Occipital lobe (tissue), 2 donors: ENCODE data around the gene RIMBP3C. TPM values are rescaled to one million over a fixed set of nuclear protein-coding genes. Genes with fewer than 3 reads are reported as not detected.
"Not testable (repeated sequence)": the region's sequence is repeated elsewhere in the genome, so short reads cannot be mapped to it uniquely, and the experiment has no call there.

ENCODE experiments used
- DNase-seq: peaks from one replicate; lab custom pipeline; 2025; lab: John Stamatoyannopoulos, UW
- total RNA-seq: library from RNA; depleted of rRNA; stranded (reverse); fragments of >200 nt; gene quantifications from one replicate; pipeline ENCODE4 v1.2.3, GENCODE V29; 2014

RIMBP3C gene
- total RNA-seq, result 1.6 TPM

DNA sequence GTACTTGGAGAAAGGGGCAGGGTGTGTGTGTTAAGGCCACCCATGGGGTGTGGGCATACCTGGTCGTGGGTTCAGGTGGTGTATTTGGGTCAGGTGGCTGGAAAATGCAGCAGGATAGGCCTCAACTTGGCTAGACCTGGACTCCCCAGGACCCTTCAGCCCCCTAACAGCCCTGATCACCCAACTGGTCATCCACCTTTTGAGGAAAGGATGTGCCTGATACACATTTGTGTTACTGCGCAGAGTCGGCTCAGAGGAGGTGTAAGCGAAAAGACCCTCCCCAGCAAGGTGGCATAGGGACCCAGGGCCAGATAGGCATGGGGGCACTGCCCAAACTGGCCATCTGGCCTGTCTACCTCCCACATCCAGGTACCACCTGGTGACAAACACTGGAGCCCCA is at the start of gene RIMBP3C:
RIMBP3C (minus strand) TSS at position 101 of the 400 bp plus-strand sequence. CDS start 485 bp downstream, outside the sequence.
- not testable (repeated sequence) for DNase-seq

DNA sequence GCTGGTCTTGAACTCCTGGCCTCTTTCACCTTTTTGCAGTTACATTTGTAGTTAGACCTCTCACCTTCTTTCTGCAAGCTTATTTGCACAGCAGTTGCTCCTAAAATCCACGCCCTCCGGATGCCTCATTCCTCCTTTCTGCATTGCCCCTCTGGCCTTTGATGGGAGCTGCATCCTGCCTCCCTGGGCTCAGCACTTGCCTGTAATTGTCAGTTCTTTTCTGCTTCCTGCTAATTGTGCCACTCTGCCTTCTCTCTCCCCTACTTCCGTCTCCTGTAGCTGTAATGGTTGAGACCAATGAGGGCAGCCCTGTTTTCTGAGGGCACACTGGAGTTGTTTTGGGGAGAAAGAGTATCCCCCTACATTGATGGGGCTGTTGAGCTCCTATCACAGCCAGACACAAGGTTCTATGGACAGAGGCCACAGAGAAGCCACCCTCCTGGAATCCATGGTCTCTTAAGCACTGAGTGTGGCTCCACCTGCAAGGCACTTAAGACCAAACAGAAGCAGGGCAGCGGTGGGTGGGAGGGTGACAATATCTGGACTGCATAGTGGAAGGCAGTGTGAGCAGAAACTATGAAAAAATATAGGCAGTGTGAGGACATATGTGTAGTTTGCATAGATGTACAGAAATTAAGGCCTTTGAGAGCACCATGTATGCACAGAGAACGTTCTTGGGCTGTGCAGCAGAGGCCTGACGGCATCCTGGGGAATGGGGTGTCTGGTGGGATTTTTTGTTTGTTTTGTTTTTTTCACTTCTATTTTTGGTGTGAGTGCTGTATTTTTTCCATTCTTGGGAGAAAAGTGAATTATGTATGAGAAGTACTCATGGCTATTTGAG is 48.0 kb upstream of the RIMBP3C start:
- no peak for DNase-seq

GRCh38 chr22:21598302-21598701 is 47.0 kb upstream of the RIMBP3C start:
- no peak for DNase-seq

- not testable (repeated sequence) for DNase-seq
Observed at GRCh38 chr22:21596356-21597135, 45.3 kb upstream of the RIMBP3C start.

DNA sequence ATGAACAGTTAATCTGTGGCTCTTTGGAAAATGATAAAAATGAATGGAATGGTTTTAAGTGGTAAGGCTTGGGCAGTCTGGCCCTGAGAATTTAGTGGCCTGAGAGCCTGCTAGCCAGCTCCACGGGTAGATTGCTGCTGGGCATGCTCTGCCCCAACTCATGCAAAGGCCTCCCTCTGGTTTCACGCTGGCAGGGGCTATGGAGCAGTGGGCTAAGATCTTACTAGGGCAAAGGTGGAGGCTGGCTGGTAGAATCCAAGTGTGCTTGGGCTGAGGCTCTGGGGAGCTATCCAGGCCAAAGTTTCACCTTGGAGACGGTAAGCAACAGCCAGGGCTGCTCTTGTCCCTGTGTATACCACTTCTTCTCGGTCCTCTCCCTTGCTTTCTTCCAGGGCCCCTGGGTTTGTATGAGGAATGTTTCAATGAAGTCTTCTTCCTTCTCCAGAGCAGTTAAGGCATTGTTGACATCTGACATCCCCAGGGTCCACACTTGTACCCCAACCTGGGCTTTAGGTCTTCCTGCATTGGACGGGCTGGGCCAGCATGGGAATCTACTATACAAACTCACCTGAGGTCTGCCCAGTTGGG is 43.7 kb upstream of the RIMBP3C start:
- DNase-seq, result no peak

DNA sequence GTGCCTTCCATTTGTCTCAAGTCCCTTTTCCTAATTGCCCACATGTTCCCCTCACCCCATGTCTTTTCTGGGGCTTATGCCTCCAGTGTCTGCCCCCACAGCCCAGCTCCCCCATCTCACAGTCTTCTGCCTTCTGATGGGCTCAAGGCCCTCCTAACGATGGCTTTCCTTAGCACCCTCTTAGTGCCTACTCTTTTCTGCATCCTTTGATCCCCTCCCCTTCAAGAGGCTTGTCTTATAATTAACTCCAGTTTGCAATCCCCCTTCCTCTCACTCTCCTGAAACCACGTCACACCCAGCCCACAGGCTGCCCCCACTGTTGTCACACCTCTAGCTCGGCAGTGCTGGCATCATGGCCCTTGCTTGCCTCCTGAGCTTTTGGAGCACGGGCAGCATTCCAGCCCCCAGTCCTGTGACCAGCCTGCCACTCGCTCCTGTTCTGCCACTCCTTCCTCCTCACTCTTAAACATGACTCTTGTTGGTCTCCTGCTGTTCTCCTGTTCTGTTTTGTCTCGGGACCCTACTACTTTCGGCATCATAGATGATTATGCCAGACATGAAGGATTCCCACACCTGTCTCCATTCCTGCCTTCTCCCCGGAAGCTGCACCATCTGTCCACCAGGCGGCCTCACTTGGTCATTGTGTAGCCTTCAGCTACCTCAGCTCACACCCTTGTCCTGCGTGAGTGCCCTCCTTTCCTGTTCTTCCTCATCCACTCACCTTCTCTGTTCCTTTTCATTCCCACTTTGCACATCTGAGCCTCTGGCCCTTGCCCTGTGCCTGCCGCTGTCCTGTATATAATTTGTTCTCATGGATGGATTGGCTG is 42.4 kb upstream of the RIMBP3C start:
- no peak for DNase-seq

DNA sequence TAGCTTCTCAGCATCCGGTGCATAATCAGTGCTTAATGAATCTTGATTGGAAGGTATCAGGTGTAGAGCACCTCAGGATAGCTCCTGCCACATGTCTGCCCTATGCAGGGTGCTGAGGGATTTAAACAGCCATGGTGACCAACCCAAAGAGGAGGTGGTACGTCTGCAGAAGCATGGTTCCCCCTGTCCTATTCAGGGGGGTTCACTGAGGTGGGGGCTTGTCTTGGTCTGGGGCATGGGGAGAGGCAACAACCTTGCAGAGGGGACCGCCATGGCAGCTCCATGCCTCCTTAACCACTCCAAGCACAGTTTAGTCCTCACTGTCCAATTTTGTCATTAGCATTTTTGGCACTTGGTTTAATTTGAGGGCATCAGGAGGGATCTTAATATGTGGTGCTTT is 41.2 kb upstream of the RIMBP3C start:
- no peak for DNase-seq

GRCh38 chr22:21591695-21592094 is 40.4 kb upstream of the RIMBP3C start:
- no peak for DNase-seq

GRCh38 chr22:21590809-21591641 is 39.8 kb upstream of the RIMBP3C start:
- peak; percentile 60 for DNase-seq

GRCh38 chr22:21589396-21589795 is 38.1 kb upstream of the RIMBP3C start:
- no peak for DNase-seq

DNA sequence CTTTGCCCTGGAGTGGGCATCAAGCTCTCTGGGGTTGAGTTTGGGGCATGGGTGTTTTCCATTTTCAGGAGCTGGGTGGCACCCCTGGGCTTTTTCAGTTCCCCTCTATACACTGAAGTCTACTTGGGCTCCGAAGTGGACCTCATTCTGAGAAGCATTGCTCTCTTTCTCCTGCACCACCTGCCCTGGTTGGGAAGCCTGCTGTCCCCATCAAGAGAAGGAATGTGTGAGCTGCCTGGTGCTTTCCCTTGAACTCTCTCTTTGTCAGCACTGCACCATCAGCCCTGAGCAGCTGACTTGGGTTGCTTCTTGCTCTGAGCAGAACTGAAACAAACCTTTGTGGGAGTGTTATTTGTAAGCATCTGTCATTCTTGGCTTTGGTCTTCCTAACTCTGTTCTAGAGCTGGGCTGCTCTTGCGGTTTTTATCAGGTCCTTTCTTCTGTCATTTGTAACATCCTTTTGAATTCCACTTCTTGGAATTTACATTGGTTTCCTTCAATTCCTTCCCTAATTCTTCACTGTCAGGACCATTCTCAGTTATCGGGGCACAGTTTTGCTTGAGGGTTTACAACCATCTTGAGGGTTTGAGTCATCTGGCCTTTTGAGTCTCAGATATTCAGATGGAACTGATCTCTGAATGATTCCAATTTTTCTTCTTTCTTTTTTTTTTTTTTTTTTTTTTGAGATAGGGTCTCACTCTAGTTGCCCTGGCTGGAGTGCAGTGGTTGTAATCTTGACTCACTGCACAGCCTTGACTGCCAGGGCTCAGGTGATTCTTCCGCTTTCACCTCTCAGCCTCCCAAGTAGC is 36.7 kb upstream of the RIMBP3C start:
- peak; percentile 27 for DNase-seq

DNA sequence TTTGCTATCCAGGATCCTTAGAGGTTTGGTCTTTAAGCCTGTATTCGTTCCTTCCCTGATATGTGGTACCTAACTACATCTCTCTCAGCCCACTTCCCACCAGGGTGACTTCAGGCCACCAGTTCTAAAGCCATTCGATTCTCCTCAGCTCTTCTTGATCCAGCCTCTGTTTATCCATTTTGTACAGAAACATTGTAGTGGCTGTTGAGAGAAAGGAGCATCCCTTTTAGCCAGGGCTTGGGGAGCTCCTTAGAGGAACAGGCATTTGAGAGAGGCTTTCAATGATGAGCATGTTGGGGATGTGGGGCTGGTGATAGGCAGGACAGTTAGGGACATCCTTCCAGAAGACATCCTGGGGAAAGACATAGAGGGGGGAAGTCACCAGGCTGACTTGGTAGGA is 34.1 kb upstream of the RIMBP3C start:
- DNase-seq, result no peak

GRCh38 chr22:21582801-21583740 is 31.8 kb upstream of the RIMBP3C start:
- DNase-seq, result no peak

GRCh38 chr22:21581009-21581713 is 29.9 kb upstream of the RIMBP3C start:
- not testable (repeated sequence) for DNase-seq

DNA sequence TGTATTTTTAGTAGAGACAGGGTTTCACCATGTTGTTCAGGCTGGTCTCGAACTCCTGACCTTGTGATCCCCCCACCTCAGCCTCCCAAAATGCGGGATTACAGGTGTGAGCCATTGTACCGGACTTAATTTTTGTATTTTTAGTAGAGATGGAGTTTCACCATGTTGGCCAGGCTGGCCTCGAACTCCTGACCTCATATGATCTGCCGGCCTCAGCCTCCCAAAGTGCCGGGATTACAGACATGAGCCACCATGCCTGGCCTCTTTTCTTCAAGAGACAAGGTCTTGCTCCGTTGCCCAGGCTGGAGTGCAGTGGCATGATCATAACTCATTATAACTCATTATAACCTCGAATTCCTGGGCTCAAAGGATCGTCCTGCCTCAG is 29.4 kb upstream of the RIMBP3C start:
- not testable (repeated sequence) for DNase-seq

- DNase-seq, result no peak
Observed at GRCh38 chr22:21579474-21579851, 28.2 kb upstream of the RIMBP3C start.

- no peak for DNase-seq
Observed at GRCh38 chr22:21573750-21574494, 22.7 kb upstream of the RIMBP3C start.
